HG02885 (cell line): Measurements from ENCODE around the gene FOXL2.

Experiments
- ATAC-seq: cut with Tn5 transposase; IDR thresholded peaks from one replicate; pipeline ENCODE4 v1.9.1; 2021; ENCODE audit warnings: mild to moderate bottlenecking; ENCODE audit not compliant: unreplicated experiment, poor library complexity

FOXL2 gene

GRCh38 chr3:138947495-138948121 is 671 bp upstream of the FOXL2 start:
- no peak for ATAC-seq

GRCh38 chr3:138945709-138946662 is 951 bp downstream of the FOXL2 start:
- ATAC-seq: no peak

GRCh38 chr3:138944929-138945708 is 1.8 kb downstream of the FOXL2 start:
- no peak for ATAC-seq

DNA sequence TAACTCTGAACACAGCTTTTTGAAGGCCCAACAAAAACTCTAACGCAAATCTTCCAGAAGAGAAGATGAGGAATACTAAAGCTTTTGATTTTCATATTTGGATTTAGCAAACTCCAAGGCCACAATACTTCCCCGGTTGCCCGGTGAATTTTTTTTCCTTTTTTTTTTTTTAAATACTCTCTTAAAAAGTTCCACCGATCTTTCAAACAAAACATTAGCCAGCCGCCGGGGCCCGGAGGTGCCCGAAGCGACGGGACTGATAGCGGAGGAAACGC is 2.3 kb downstream of the FOXL2 start:
- no peak for ATAC-seq

DNA sequence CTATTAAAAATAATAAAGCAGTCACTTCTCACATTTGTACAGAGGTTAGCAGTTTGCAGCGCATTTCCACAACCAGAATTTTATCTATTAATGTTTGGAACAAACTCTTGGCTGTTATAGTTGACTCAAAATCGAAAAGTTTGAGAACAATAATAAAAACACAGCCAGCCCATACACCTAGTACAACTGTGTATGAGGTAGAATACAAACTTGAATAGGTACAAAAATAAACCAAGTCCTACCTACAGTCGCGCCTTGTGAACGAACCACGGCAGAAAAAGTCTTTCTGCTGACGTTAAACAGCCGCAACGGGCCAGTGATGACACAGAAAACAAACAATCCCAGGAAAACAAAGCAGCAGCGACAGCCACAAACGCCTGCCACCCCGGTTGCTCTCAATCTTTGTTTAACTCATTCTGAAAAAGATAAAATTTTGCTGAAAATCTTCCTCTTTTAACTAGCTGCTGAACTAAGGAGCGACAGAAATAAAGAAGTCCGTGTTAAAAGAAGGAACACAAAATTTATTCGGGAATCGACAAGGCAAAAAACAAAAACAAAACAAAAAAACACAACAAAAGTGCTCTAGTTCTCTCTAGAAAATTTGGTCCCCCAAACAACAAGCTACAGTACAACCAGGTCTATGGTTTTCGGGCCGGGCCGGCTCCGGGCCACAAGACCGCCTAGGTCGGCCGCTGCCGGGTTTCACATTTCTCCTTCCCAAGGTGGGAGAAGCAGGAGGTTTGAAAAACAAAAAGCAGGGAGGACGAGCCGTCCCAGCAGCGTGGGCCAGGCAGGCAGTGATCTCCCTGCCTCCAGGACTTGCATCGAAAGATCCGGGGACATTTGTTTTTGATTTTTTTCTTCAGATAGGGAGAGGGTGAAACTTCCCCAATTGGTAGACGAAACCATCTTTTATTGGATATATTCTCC is 2.9 kb downstream of the FOXL2 start:
- no peak for ATAC-seq

GRCh38 chr3:138942861-138943623 is 3.9 kb downstream of the FOXL2 start:
- ATAC-seq: no peak

- ATAC-seq: no peak
Observed at GRCh38 chr3:138942271-138942670, 4.7 kb downstream of the FOXL2 start.

DNA sequence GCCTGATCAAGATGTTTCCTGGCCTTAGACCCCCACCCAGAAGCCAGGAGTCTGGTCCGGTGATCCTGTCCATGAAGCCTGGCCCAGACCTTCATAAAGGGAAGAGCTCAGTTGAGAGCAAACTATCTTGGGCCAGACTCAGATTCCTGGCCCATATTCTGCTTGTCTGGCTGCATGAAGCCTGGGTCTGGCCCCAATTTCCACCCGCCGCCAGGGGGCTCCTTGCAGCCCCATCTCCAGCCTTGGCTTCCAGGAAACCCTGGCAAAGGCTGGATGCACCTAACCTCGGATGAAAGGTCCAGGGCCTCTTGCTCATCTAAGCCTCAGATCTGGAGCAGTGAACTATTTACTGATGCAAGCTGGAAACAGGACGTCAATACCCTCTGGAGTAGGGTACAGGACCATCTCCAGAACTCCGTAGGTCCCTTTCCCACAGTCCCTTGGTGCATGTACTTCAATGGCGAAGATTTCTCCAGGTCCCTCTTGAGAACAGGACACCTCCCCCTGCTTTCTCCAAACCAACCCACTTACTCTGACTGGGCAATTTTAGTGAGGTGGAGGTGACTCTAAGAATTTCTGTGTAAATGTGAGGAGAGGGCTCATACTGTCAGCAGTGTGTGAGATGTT is 5.6 kb downstream of the FOXL2 start:
- no peak for ATAC-seq

DNA sequence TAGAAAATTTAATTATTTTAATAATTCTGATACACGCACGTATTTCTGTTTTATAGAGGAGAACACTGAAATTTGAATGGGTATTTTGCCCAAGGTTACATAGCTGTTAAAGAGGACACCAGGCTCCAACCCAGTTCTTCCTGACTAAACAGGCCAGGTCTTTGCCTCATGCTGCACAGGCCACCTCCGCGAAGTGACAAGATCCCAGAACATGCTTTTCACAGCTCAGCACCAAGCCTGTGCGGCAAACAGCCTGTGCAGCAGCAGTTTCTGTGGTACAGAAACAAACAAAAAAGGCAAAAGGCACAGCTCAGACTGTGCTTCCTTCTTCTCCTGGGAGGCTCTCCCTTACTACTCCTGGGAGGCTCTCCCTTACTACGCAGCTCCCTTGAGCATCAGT is 6.5 kb downstream of the FOXL2 start:
- ATAC-seq: no peak

DNA sequence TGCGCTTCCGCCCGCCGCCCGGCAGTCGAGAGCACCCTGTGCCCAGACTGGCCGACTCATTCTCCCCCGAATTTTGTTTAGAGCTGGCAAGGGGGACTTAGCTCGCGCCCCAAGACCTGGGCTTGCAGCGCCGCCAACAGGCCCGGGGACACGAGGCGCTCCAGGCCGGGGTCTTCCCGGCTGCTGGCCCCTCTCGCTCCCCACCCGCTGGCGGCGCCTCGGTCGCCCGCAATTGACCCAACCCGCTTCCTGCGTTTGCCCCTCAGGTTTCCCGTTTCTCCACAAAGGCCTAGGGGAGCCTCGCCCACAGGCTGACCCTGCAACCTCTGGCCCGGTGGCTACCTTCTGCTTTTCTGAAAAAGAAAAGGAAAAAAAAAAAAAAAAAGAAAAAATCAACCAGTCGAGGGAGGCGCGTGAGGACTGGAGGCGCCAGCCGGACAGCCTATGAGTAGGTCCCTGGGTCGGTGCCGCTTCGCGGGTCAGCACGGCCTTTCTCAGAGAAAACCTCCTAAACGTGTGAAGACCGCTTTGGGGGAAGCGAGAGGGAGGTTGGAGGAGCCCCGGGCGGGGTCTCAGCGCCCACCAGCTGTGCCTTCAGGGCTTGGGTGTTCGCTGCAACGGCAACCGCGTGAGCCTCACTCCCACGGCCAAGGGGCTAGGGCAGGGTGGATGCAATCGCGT is 7.2 kb downstream of the FOXL2 start:
- ATAC-seq: no peak

GRCh38 chr3:138938877-138939560 is 7.9 kb downstream of the FOXL2 start:
- no peak for ATAC-seq

DNA sequence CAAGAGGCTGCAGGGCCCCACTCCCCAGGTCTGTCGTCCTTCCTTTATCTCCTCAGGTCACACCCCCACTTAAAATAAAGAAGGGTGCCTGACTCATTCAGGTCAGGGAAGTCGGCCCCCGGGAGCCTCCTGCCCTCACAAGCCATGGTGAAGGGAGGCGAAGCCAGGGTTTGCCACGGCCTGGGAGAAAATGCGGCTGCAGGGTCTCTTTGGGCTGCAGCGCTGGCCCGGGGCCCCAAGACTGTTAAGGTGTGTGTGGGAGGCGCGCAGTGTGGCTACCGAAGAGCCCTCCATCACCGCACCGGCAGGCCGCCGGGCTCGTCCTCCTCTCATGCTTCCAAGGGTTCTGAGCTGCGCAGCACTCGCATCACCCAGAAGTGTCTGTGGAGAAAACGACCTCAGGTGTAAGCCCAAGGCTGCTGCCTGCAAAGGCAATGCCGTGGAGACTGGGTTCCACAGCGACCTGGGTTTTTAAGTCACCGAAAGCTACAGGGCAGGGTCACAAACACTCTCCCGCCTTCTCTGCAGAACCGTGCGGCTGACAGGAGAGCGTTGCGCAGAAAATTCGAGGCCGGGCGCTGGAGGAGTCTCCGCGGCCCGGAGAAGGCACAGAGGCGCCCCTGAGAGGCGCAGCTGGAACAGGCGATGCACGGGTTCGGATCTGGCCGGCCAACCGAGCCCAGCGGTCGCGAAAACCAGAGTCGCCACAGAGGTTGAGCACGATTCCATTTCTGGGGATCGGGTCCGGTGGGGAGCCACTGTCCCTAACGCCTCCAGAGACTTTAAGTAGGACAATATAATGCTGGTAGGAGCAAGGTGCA is 8.7 kb downstream of the FOXL2 start:
- ATAC-seq: no peak

DNA sequence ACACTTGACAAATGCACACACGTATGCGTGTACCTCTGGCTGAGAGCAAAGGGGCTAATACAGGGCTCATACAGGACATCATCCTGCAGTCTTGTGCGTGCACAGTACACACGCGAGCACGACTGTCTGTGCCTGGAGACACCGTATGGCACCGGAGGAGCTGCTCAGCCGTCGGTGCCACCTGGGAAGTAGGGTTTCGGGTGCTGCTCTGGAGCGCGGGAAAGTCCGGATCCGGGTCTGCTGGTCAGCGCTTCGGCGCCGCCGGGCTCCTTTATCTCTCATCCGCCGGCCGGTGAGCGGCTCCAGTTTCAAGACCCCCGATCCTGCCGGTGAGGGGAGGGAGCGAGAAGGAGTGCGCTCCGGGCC is 9.3 kb downstream of the FOXL2 start:
- no peak for ATAC-seq

DNA sequence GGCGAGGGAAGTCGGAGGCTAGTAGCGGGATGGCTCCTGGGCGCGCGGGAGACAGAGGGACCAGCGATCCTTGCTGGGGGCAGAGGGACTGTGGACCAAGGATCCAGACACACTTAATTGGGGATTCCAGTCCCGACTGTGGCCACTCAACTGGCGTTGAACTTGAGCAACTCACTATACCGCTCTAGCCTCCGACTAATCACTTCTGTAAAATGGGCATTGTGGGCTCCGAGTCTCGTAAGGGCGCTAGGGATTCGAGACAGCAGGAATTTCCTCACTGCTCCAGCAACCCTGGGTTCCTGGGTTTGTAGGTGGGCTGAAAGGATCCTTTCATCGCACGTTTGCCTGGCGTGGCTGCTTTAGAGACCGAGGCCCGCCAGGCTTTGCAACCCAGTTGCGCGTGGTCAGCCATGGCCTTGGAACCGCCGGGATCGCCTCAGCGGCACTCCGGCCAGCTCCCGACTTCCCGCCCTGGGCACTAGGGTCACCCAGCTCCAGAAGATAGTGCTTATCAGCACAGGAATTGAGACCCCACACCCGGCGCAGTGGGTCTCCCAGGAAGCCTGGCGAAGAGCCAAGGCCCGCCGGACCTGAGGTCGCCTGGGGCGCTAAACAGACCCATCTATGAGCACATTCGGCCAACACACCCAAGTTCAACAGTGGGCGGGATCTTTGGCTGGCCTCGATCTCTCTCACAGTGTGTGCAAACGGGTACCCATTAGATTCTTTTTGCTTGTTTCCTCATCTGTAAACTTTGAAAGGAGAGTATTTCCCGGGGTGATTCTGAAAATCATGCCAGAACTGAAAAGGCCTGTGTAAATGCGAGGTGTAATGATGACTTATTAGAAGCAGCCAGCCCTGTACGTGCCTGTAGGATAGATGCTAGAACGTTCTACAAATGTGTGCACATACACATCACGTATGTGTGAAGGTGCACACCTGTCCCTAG is 9.9 kb downstream of the FOXL2 start:
- no peak for ATAC-seq

- peak; percentile 82 for ATAC-seq
Observed at GRCh38 chr3:138935863-138936740, 10.8 kb downstream of the FOXL2 start.
